Measurements from ENCODE around the gene NAV2. TPM values are rescaled to one million over a fixed set of nuclear protein-coding genes. Genes with fewer than 3 reads are reported as not detected.

NAV2 gene
- total RNA-seq, 1 experiment from 2014 or later: 46.3 TPM

GRCh38 chr11:19844012-19844411, 131.4 kb downstream of the NAV2 start:
- H3K18ac ChIP-seq (ENCODE audit: insufficient read length, low read depth, low read length): no peak overlapping the region
- H3K79me1 ChIP-seq (ENCODE audit: insufficient read depth, low read depth, low read length, poor library complexity, severe bottlenecking): no peaks in the 10 kb centered on the region
- TF ChIP-seq, protein P1, sequence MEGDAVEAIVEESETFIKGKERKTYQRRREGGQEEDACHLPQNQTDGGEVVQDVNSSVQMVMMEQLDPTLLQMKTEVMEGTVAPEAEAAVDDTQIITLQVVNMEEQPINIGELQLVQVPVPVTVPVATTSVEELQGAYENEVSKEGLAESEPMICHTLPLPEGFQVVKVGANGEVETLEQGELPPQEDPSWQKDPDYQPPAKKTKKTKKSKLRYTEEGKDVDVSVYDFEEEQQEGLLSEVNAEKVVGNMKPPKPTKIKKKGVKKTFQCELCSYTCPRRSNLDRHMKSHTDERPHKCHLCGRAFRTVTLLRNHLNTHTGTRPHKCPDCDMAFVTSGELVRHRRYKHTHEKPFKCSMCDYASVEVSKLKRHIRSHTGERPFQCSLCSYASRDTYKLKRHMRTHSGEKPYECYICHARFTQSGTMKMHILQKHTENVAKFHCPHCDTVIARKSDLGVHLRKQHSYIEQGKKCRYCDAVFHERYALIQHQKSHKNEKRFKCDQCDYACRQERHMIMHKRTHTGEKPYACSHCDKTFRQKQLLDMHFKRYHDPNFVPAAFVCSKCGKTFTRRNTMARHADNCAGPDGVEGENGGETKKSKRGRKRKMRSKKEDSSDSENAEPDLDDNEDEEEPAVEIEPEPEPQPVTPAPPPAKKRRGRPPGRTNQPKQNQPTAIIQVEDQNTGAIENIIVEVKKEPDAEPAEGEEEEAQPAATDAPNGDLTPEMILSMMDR (conservative IDR thresholded peaks at IDR 0.05): no peak
- no peaks in the 10 kb centered on the region for H3K27me3 Mint-ChIP-seq (ENCODE audit: low read depth)
- no peak overlapping the region for H3K23ac ChIP-seq (ENCODE audit: insufficient read length, low read depth, low read length)
- no peak overlapping the region for H3K4me3 Mint-ChIP-seq
- H4K20me1 ChIP-seq (ENCODE audit: control insufficient read depth, insufficient read depth, insufficient read length): no peaks in the 10 kb centered on the region
- H2BK5ac ChIP-seq (ENCODE audit: insufficient read length, low read length): no peak overlapping the region
- H3K9ac ChIP-seq (ENCODE audit: extremely low read depth, insufficient read length, low read length): no peak overlapping the region
- H3K23me2 ChIP-seq (ENCODE audit: insufficient read length, low read depth, low read length, poor library complexity, severe bottlenecking): no peaks in the 10 kb centered on the region
- H2BK120ac ChIP-seq (ENCODE audit: low read depth, low read length, poor library complexity, severe bottlenecking): no peak overlapping the region
- H2AFZ ChIP-seq (ENCODE audit: low read length): no peak overlapping the region
- H4K91ac ChIP-seq (ENCODE audit: insufficient read length, low read depth, low read length): no peak overlapping the region
- H3K4me1 ChIP-seq (ENCODE audit: insufficient read depth, low read length): peaks cover 4% of the 10 kb centered on the region; the same call in 1 of the 2 replicates
- no peak overlapping the region for H3K14ac ChIP-seq (ENCODE audit: insufficient read depth, low read length)
- no peak overlapping the region for H4K8ac ChIP-seq (replicated peaks; ENCODE audit: insufficient read length, low read depth, low read length)
- H3T11ph ChIP-seq (ENCODE audit: low read length): no peak overlapping the region
- DNase-seq: no peak
- H3K4me1 Mint-ChIP-seq: peaks cover 34 to 37% of the 10 kb centered on the region in 2 experiments
- H3K27ac Mint-ChIP-seq: no peak overlapping the region
- H3K9me3 Mint-ChIP-seq: no peaks in the 10 kb centered on the region
- H3K9me3 ChIP-seq (ENCODE audit: control insufficient read depth, low read depth, low read length): no peaks in the 10 kb centered on the region
- H3K27ac ChIP-seq (ENCODE audit: insufficient read length, low read depth, low read length): no peak overlapping the region
- H3K36me3 Mint-ChIP-seq (ENCODE audit: insufficient read depth in 1 of 3, low read depth in 3 of 3): peaks cover 0 to 25% (median 20%) of the 10 kb centered on the region in 3 experiments; a peak in 5 of 7 replicates
- no peaks in the 10 kb centered on the region for H3K27me3 ChIP-seq (ENCODE audit: insufficient read depth, low read length)
- no peak overlapping the region for H2AK5ac ChIP-seq (ENCODE audit: insufficient read length, low read length)
- H2BK20ac ChIP-seq (ENCODE audit: low read depth, low read length, poor library complexity, severe bottlenecking): no peak overlapping the region
- H2BK15ac ChIP-seq (ENCODE audit: low read depth, low read length): no peak overlapping the region
- H3K4ac ChIP-seq (ENCODE audit: low read depth, low read length): no peak overlapping the region
- H2BK12ac ChIP-seq (ENCODE audit: insufficient read length, low read depth, low read length): no peak overlapping the region
- H3K56ac ChIP-seq (ENCODE audit: insufficient read length, low read depth, low read length): no peak overlapping the region
- H3K4me2 ChIP-seq (ENCODE audit: insufficient read depth, insufficient read length, low read length): no peak overlapping the region
- no peaks in the 10 kb centered on the region for H3K79me2 ChIP-seq (ENCODE audit: insufficient read depth, low read length)
- no peak overlapping the region for H4K5ac ChIP-seq (ENCODE audit: insufficient read length, low read depth, low read length)
